Activated CD4-positive, alpha-beta T cell treated with anti-CD3 and anti-CD28 coated beads, Interleukin-2, amount 10 ng/mL, durations not matched to agents 7 days and 5 days (primary cell): ENCODE data around the gene LMX1A. TPM values are rescaled to one million over a fixed set of nuclear protein-coding genes. Genes with fewer than 3 reads are reported as not detected.

Source experiments
- CTCF ChIA-PET: fragments of 350-600 bp; sonication (Branson Sonifier 250); formaldehyde crosslinking; loops from one replicate; lab custom pipeline; 2021; ENCODE audit warnings: antibody characterized with exemption; lab: Charles Lee
- POLR2A ChIA-PET: fragments of 350-600 bp; sonication (Branson Sonifier 250); formaldehyde crosslinking; loops from one replicate; lab custom pipeline; 2021; ENCODE audit warnings: antibody characterized with exemption; lab: Charles Lee
- DNase-seq: peaks from one replicate; pipeline ENCODE4 v3.0.0-alpha.2; 2020
- H3K27ac Mint-ChIP-seq: one replicate; pipeline ENCODE4 v1.8.0; 2021; ENCODE audit warnings: mild to moderate bottlenecking, moderate library complexity, mixed read lengths
- H3K27me3 Mint-ChIP-seq: one replicate; pipeline ENCODE4 v1.8.0; 2021; ENCODE audit warnings: mixed read lengths
- H3K36me3 Mint-ChIP-seq: one replicate; pipeline ENCODE4 v1.8.0; 2021; ENCODE audit warnings: low read depth, mixed read lengths
- H3K4me1 Mint-ChIP-seq: one replicate; pipeline ENCODE4 v1.8.0; 2021; ENCODE audit warnings: mixed read lengths
- H3K4me3 Mint-ChIP-seq: one replicate; pipeline ENCODE4 v1.8.0; 2021; ENCODE audit warnings: mild to moderate bottlenecking, moderate library complexity, mixed read lengths
- H3K9me3 Mint-ChIP-seq: one replicate; pipeline ENCODE4 v1.8.0; 2021; ENCODE audit warnings: mixed read lengths
- total RNA-seq, 2 experiments: library from RNA; stranded (reverse); gene quantifications; one replicate each; pipeline ENCODE4 v1.2.3, GENCODE V29; 2021

The LMX1A gene
- total RNA-seq, 2 experiments from 2014 or later: not detected

DNA sequence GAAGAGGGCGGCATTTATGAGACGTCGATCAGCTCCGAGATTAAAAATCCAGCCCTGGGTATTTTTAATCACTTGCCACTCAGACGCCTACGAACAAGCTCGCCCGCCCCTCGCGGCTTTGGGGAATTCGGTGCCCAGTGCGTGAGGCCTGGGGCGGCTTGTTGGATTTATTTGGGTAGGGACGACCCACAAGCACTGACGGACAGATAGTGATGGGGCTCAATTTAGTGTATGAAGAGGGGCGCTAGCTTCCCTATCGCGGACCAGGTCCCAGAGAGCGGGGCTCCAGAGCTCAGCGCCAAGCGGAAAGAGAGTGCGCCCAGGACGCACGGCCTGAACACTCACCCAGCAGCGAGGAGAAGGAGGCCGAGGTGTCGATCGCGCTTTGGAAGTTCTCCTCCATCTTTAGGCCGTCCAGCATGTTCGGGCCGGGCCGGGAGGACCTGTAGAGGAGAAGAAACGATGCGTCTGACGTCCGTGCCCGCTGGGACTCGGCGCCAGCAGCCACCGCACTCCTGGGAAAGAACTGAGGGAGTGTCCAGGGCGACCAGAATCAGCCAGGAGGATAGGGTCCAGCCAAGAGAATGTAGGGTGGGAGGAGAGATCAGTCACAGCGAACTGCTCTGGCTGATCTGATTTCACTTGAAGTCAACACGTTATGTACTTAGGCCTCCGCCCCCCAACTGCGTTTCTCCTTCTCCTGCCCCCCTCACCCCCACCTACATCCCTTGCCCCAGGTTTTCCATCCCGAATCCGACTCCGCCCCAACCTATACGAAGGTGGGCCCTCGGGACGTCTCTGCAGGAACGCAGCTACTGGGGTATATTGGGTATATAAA, 1.2 kb downstream of the LMX1A start:
- no peak overlapping the region for H3K27ac Mint-ChIP-seq
- no peak overlapping the region for H3K4me3 Mint-ChIP-seq
- ChIA-PET POLR2A (no interaction called here), CTCF (no interaction called here)
- no peaks in the 10 kb centered on the region for H3K36me3 Mint-ChIP-seq
- DNase-seq: no peak
- no peaks in the 10 kb centered on the region for H3K9me3 Mint-ChIP-seq
- peaks cover 2% of the 10 kb centered on the region for H3K4me1 Mint-ChIP-seq
- peaks cover 85% of the 10 kb centered on the region for H3K27me3 Mint-ChIP-seq

DNA sequence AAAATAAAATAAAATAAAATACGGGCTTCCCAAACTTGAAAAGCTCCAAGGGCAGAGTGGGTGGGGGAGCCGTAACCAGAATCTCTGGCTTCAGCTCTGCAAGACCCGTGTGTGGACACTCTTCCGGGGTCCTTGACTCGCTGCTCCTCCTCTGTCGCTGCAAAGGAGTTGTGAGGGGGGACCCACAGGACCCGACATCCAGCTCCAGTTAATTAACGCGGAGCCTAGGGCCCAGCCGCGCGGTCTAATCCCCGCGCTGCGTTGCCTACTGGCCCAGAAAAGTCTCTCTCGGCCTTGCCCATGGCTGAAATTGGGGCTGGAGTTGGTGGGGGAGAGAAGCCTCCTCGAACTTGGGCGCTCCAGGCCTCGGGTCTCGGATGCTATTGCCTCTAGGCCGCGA, 1.8 kb downstream of the LMX1A start:
- Mint-ChIP-seq H3K9me3 (no peaks in the 10 kb centered on the region), H3K27me3 (peaks cover 86% of the 10 kb centered on the region), H3K4me1 (peaks cover 2% of the 10 kb centered on the region), H3K36me3 (no peaks in the 10 kb centered on the region), H3K4me3 (no peak overlapping the region), H3K27ac (no peak overlapping the region)
- POLR2A ChIA-PET: no interaction called here
- no peak for DNase-seq
- CTCF ChIA-PET: no interaction called here

DNA sequence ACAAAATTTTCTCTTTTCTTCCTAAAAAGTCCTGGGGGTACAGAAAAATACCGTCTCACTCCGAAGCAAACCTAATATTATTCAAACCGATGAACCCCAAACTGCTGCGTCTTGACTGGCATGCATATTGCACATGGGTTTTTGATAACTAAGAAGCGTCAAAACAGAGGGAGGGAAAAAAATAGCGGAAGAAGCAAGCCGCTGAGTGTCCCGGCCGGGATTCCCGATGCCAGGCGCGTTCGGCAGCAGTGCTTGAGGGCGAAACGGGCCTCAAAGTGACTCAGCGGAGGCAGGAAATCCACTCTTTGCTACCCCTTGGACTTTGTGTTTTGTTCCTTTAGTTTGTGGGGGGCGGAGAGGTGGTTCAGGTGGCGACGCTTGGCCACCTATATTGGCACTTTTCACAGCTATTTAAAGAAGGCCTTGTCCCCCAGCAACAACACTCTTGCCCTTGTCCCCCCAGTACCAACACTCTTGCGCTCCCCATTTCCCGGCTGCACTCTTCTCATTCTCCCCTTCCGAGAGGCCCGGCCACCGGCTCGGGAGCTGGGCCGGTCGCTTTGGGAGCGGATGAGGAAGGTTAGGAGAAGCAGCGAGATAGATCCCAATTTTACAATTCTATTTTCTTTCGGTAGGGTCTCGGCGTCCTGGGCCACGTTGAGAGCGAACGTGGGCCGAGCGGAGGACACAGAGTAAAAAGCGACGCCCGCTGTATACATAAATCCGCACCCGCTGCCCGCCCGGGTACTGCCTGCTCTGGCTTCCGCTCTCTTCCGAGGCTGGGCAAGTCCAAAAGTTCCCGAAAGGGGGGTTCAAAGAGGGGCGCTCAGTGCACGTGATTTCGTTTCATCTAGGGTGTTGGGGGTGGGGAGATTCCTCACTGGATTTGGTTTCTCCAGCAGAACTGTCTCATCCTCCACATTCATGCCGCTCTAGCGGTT, 2.5 kb downstream of the LMX1A start:
- ChIA-PET CTCF (no interaction called here), POLR2A (no interaction called here)

DNA sequence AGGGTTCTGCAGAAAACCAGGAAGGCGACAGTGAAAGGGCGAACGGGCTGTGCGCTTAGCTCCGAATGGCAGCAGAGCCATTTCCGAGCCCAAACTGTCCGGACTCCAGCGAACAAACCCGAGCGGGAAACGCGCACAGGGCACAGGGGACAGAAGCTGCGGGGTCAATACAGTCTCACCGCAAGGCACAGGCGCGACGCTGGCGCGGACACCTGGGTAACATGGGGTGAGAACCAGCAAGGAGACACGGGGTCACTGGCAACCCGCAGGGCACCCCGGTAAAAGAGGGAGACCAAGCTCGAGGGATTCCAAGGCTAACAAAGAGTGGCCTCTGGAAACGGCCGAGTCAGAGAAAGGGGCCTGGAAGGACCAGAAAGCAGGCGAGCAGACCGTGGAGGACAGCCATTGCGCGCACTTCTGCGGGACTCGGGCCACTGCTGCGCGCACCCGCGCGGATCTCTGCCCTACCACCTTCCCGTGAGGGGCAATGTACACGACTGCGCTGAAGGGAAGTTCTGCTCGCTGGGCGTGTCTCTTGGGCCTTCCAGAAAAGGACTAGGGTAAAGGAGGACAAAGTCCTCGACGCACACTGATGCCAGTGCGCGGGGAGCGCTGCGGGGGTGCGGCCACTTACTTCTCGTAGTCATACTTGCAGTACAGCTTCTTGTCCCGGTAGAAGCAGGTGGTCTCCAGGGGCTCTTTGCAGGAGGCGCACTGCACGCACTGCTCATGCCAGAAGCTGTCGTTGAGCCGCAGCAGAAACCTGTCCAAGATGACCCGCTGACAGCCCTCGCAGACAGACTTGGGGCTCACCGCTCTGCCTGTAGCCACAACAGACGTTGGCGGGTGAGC, 3.8 kb downstream of the LMX1A start:
- Mint-ChIP-seq H3K9me3 (no peaks in the 10 kb centered on the region), H3K36me3 (no peaks in the 10 kb centered on the region), H3K27me3 (peaks cover 86% of the 10 kb centered on the region), H3K4me1 (peaks cover 2% of the 10 kb centered on the region), H3K4me3 (peak overlapping the region; percentile 10), H3K27ac (no peak overlapping the region)
- no peak for DNase-seq
- CTCF ChIA-PET: no interaction called here
- POLR2A ChIA-PET: no interaction called here

More for the DNA sequence above, 2.5 kb downstream of the LMX1A start:
- no peaks in the 10 kb centered on the region for H3K9me3 Mint-ChIP-seq
- no peaks in the 10 kb centered on the region for H3K36me3 Mint-ChIP-seq
- no peak overlapping the region for H3K4me3 Mint-ChIP-seq
- peak overlapping the region; percentile 63 for H3K27ac Mint-ChIP-seq
- no peak for DNase-seq
- peaks cover 88% of the 10 kb centered on the region for H3K27me3 Mint-ChIP-seq
- peaks cover 2% of the 10 kb centered on the region for H3K4me1 Mint-ChIP-seq

DNA sequence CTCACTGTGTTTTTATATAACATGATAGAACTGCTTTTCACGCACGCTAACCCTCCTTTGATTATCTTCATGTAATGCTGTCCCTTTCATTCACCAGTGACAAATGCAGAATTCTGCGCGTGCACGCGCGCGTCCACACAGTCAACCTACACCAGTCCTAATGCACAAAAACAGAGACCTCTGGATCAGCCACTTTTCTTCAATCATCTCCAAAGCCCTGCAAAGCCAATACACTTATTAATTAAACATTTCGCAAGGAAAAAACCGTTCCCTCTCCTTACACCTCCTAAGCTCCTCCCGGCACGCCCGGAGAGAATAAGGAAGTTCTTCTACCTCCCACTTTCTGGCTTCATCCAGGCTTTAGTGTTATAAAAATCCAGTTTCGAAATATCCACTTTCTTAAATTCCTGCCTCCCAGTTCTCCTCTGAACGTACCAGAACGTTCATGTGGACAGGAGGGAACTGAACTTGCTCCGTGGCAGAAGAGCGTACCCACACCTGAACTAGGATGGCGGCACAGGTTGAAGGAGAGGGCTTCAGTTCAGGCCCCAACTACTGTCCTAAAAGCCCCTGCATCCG, 4.6 kb downstream of the LMX1A start:
- Mint-ChIP-seq H3K27me3 (peaks cover 85% of the 10 kb centered on the region), H3K9me3 (no peaks in the 10 kb centered on the region), H3K4me1 (peaks cover 2% of the 10 kb centered on the region), H3K36me3 (no peaks in the 10 kb centered on the region), H3K4me3 (no peak overlapping the region), H3K27ac (no peak overlapping the region)
- no peak for DNase-seq
- POLR2A ChIA-PET: no interaction called here
- CTCF ChIA-PET: no interaction called here

DNA sequence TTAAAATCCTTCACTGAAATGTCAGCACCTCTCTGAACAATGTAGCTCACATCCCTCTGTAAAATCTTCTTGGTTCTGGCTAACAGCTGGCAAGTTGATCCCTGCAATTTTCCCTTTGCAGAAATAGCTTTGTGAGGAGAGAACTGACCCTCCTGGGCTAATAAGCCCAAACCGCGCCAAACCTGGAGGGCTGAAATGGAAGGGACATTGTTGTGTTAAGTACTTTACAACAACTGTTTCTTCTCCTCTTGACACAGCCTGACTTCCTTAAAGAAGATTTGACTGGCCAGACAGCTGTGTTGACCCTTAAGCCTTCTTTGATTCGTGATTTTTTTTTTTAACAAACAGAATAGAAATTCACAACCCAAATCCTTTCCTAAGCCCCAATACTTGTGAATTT, 5.7 kb downstream of the LMX1A start:
- ChIA-PET POLR2A (no interaction called here), CTCF (interaction anchor here (1.0 to 1.8 kb wide), 2 partner anchors 9 to 17 kb away, joined by 3 read pairs; no protein-coding TSS in a partner anchor)
- Mint-ChIP-seq H3K27me3 (peaks cover 86% of the 10 kb centered on the region), H3K27ac (no peak overlapping the region), H3K4me3 (no peak overlapping the region), H3K9me3 (no peaks in the 10 kb centered on the region), H3K4me1 (peaks cover 2% of the 10 kb centered on the region), H3K36me3 (no peaks in the 10 kb centered on the region)
- DNase-seq: no peak

DNA sequence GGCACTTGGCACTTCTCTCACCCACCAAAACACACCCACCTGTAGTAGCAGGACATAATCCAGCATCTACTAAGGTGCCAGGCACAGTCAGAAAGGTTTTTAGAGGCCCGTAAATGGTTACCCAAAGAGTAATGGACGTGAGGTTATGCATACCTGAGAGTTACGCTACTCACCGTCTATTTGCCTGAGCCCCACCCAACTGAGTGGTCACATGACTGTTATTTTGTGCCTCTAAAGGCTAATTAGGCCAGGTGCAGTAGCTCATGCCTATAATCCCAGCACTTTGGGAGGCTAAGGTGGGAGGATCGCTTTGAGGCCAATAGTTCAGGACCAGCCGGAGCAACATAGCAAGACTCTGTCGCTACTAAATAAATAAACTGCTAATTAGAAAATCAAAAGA, 11.0 kb downstream of the LMX1A start:
- no peak overlapping the region for H3K27ac Mint-ChIP-seq
- no peaks in the 10 kb centered on the region for H3K9me3 Mint-ChIP-seq
- H3K36me3 Mint-ChIP-seq: no peaks in the 10 kb centered on the region
- ChIA-PET POLR2A (no interaction called here), CTCF (no interaction called here)
- H3K4me3 Mint-ChIP-seq: no peak overlapping the region
- DNase-seq: no peak
- H3K4me1 Mint-ChIP-seq: no peaks in the 10 kb centered on the region
- peaks cover 62% of the 10 kb centered on the region for H3K27me3 Mint-ChIP-seq

DNA sequence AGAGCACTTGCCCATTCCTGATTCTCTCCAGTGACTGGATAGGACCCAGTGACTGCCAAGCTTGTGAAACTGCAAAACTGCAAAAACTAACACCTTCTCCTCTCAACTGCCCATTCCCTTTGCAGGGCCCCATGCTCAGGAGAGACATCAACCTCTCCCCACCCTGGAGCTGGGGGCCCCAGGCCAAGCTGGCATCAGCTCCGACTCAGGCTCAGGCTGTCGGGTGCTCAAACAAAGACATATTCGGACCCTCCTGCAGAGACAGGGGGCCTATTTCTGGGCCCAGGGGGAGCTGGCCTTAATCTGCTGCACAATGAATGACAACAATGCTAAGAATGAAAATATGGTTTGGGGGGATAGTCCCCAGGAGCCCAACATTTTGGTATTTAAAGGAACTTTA, 11.8 kb downstream of the LMX1A start:
- ChIA-PET CTCF (no interaction called here), POLR2A (no interaction called here)
- DNase-seq: no peak
- H3K27me3 Mint-ChIP-seq: peaks cover 57% of the 10 kb centered on the region
- no peaks in the 10 kb centered on the region for H3K36me3 Mint-ChIP-seq
- no peaks in the 10 kb centered on the region for H3K9me3 Mint-ChIP-seq
- H3K4me3 Mint-ChIP-seq: no peak overlapping the region
- H3K27ac Mint-ChIP-seq: no peak overlapping the region
- H3K4me1 Mint-ChIP-seq: no peaks in the 10 kb centered on the region

DNA sequence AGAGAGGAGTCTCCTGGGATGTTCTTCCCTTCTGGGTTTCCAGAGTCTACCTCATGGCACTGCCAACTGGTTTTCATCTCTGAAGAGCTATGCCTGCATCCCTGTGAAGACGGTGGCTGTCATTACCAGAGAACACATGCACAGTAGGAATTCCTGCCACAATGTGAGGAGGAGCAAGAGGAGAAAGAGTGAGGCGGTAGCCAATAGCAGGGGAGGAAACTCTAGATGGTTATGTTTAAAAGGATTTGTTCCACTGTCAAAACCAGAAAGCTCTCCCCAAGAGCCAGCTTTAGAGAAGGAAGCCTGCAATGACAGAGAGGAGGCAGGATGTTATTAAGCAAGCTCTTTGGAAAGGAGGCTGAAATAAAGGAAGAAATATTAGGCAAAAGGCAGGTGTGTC, 12.3 kb downstream of the LMX1A start:
- DNase-seq: no peak
- no peaks in the 10 kb centered on the region for H3K9me3 Mint-ChIP-seq
- peaks cover 51% of the 10 kb centered on the region for H3K27me3 Mint-ChIP-seq
- H3K4me3 Mint-ChIP-seq: no peak overlapping the region
- no peaks in the 10 kb centered on the region for H3K36me3 Mint-ChIP-seq
- POLR2A ChIA-PET: no interaction called here
- CTCF ChIA-PET: no interaction called here
- no peak overlapping the region for H3K27ac Mint-ChIP-seq
- H3K4me1 Mint-ChIP-seq: no peaks in the 10 kb centered on the region

DNA sequence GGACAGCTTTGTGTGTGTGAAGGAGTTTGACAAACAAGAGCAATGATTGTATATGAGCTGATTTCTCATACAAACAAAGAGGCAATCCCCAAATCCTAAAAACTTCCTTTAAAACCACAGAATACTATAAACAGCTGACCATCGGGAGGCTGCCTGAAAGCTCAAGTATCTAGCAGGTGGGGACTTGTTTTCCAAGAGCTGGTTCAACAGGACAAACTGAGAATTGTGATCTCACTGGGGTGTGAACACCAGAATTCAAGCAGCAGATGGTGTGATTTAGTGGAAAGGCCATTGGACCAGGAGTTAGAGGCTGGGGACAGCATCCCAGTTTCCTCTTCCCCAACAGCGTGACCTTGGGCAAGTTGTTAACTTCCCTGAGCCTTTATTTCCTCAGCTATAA, 13.9 kb downstream of the LMX1A start:
- no peak overlapping the region for H3K4me3 Mint-ChIP-seq
- no peaks in the 10 kb centered on the region for H3K36me3 Mint-ChIP-seq
- no peak overlapping the region for H3K27ac Mint-ChIP-seq
- peaks cover 39% of the 10 kb centered on the region for H3K27me3 Mint-ChIP-seq
- DNase-seq: no peak
- H3K9me3 Mint-ChIP-seq: no peaks in the 10 kb centered on the region
- ChIA-PET POLR2A (interaction anchor here (0.7 kb wide), 1 partner anchor 13 kb away, joined by 3 read pairs; no protein-coding TSS in a partner anchor), CTCF (interaction anchor here (1.5 kb wide), 1 partner anchor 9 kb away, joined by 3 read pairs; no protein-coding TSS in a partner anchor)
- H3K4me1 Mint-ChIP-seq: no peaks in the 10 kb centered on the region

DNA sequence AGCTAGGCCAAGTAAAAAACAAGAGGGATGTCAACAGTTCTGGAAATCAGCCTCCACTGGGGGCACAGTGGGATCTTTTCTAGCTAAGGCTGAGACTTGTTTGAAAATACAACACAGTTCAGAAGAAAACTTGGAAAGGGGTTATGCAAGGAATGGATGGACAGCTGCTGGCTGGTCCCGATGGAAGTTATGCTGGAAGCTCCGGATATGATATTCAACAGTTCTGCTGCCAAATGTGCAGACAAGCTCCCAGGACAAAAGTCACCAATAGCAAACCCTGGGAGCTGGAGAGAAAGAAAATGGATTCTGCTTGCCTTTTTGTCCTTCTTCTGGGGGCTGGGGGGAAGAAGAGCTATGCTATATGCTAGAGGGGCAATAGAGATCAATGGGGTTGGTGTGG, 14.3 kb downstream of the LMX1A start:
- ChIA-PET POLR2A (interaction anchor here (0.7 kb wide), 1 partner anchor 13 kb away, joined by 3 read pairs; no protein-coding TSS in a partner anchor), CTCF (interaction anchor here (0.6 to 1.5 kb wide), 2 partner anchors 9 to 143 kb away, joined by 3 to 4 read pairs; no protein-coding TSS in a partner anchor)
- Mint-ChIP-seq H3K4me1 (no peaks in the 10 kb centered on the region), H3K4me3 (no peak overlapping the region), H3K9me3 (no peaks in the 10 kb centered on the region), H3K36me3 (no peaks in the 10 kb centered on the region), H3K27me3 (peaks cover 35% of the 10 kb centered on the region), H3K27ac (no peak overlapping the region)
- no peak for DNase-seq

DNA sequence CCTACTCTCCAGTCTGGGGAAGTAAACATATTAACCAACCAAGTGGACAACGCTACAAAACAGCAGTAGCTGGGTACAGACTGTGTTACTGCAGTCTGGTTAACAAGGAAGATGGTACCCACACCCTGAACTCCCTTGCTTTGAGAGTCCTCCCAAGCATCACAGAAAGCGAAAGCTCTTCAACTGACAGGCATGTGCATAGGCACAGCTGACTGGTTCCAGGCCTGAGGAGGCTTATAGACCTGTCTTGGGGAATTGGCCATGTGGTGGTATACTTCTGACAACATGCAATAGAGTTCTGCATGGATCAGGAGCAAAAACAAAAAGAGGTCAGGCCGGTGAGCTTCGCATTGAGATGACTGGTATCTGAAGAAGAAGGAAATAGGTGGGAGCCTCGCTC, 17.4 kb downstream of the LMX1A start:
- H3K9me3 Mint-ChIP-seq: no peaks in the 10 kb centered on the region
- H3K4me1 Mint-ChIP-seq: no peaks in the 10 kb centered on the region
- ChIA-PET CTCF (no interaction called here), POLR2A (no interaction called here)
- H3K4me3 Mint-ChIP-seq: no peak overlapping the region
- H3K27me3 Mint-ChIP-seq: peaks cover 26% of the 10 kb centered on the region
- H3K27ac Mint-ChIP-seq: no peak overlapping the region
- DNase-seq: no peak
- H3K36me3 Mint-ChIP-seq: no peaks in the 10 kb centered on the region
